ENCODE measurements around the gene SFRP5.

GRCh38 chr10:97718178-97718577, 53.6 kb downstream of the SFRP5 start:
- no peak for TF ChIP-seq POLR2A (IDR thresholded peaks at IDR 0.05)
- TF ChIP-seq CTCF (IDR thresholded peaks at IDR 0.05) = no peak
- peak; percentile 42 for TF ChIP-seq POLR2AphosphoS5 (IDR thresholded peaks at IDR 0.05)
- TF ChIP-seq EP300 (IDR thresholded peaks at IDR 0.05) = no peak

Measured in gastroesophageal sphincter (tissue), 3 donors.